Gastrocnemius medialis (tissue), 4 donors: ENCODE measurements around the gene ATP6V1G2.

Experiments
- CTCF ChIP-seq, 5 experiments: fragments of 450-650 bp in 3 of 5; fragments of 200-600 bp in 2 of 5; sonication (generic) in 2 of 5; IDR thresholded peaks in 4 of 5; conservative IDR thresholded peaks in 1 of 5; 1 replicate in 4 of 5; 2 replicates in 1 of 5; pipeline ENCODE4 v1.5.1; 2016 to 2019; ENCODE audit warnings: antibody characterized with exemption in 5 of 5, mild to moderate bottlenecking in 3 of 5, moderate library complexity in 3 of 5
- POLR2A ChIP-seq, 2 donors: fragments of 450-650 bp; IDR thresholded peaks; one replicate each; pipeline ENCODE4 v1.6.1; 2017; ENCODE audit warnings: antibody characterized with exemption in 2 of 2, mild to moderate bottlenecking in 2 of 2, moderate library complexity in 2 of 2

- no peak for TF ChIP-seq CTCF (IDR thresholded peaks at IDR 0.05 in 4 of 5, conservative IDR thresholded peaks at IDR 0.05 in 1 of 5)
- no peak for TF ChIP-seq POLR2A (IDR thresholded peaks at IDR 0.05)
These were observed 13.2 kb upstream of the ATP6V1G2 start for GRCh38 chr6:31559606-31559957.
